ENCODE results near the gene OR51A2. TPM values are rescaled to one million over a fixed set of nuclear protein-coding genes. Genes with fewer than 3 reads are reported as not detected.
"Not testable (repeated sequence)": the region's sequence is repeated elsewhere in the genome, so short reads cannot be mapped to it uniquely, and the experiment has no call there.

OR51A2 gene, protein sequence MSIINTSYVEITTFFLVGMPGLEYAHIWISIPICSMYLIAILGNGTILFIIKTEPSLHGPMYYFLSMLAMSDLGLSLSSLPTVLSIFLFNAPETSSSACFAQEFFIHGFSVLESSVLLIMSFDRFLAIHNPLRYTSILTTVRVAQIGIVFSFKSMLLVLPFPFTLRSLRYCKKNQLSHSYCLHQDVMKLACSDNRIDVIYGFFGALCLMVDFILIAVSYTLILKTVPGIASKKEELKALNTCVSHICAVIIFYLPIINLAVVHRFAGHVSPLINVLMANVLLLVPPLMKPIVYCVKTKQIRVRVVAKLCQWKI
- total RNA-seq (2012; rRNA removed): not detected in 2 replicates

DNA sequence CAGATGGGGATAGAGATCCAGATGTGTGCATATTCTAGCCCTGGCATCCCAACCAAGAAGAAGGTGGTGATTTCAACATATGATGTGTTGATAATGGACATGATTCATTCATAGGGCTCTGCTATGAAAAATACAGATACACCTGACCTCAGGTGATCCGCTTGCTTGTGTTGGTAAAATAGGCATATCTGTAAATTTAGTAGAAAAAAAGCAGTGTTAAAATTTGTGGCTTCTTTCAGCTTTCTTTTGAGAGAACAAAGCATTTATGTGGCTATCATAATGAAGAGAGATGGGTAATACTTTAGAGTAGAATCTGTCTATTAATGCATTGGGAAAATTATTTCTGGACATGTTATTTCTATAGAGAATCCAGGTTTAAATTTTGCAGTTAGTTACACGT, at the start of gene OR51A2:
OR51A2 (minus strand) TSS at position 101 of the 400 bp plus-strand sequence; CDS start at position 101, 0 bp downstream.
- not testable (repeated sequence) for H3K9ac ChIP-seq (ENCODE audit: low read depth, low read length); H3K4me1 ChIP-seq (ENCODE audit: control insufficient read depth, insufficient read depth, low read length); H3K4me3 ChIP-seq (ENCODE audit: low read length); H3K4me2 ChIP-seq (ENCODE audit: low read length); H3K27me3 ChIP-seq (ENCODE audit: control insufficient read depth, insufficient read depth, low read length); H3K9me3 ChIP-seq (replicated peaks; ENCODE audit: low read length); H3K36me3 ChIP-seq (ENCODE audit: insufficient read depth, low read length)

DNA sequence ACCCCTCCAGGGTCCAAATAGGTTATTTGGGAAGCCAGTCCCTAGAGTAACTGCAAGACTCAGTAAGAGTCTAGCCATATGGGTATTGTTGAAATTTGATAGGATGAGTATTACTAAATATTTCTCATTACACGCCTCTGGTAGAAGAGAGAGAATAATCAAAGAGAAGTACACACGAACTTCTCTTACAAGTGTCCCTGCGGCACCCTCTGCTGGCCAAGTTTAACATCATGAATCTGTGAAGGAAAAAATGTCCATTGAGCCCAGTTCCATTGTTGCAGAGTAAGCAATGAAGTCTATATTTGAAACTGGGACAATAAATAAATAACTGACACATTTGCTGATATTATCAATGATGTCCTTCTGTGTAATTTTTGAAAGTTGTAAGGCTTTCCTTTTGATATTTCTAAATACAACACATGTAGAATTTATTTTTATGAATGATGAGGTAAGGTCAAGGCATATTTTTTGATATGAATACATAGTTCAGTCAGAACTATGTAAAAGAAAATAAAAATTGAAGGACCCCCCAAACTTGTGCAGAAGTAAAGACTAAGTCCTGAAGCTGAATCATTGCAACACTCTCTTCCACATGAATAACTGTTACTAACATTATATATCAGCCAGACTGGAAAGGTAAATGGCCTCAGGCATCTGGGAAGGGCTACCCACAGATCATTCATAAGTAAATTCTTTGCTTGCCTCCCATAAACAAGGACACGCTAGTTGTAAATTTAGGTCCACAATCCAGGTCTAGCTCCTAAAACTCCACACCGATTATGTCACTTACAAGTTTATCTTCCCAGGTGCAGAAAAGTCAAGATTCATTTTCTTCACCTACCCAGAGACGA, 49.1 kb upstream of the OR51A2 start:
- Histone ChIP-seq H3K4me2 (ENCODE audit: low read length) (no peak overlapping the region), H3K27me3 (ENCODE audit: control insufficient read depth, insufficient read depth, low read length) (peaks cover 11% of the 10 kb centered on the region), H3K9me3 (replicated peaks; ENCODE audit: low read length) (no peaks in the 10 kb centered on the region), H3K4me3 (ENCODE audit: low read length) (no peak overlapping the region), H3K36me3 (ENCODE audit: insufficient read depth, low read length) (no peaks in the 10 kb centered on the region), H3K4me1 (ENCODE audit: control insufficient read depth, insufficient read depth, low read length) (no peaks in the 10 kb centered on the region), H3K9ac (ENCODE audit: low read depth, low read length) (no peak overlapping the region)

DNA sequence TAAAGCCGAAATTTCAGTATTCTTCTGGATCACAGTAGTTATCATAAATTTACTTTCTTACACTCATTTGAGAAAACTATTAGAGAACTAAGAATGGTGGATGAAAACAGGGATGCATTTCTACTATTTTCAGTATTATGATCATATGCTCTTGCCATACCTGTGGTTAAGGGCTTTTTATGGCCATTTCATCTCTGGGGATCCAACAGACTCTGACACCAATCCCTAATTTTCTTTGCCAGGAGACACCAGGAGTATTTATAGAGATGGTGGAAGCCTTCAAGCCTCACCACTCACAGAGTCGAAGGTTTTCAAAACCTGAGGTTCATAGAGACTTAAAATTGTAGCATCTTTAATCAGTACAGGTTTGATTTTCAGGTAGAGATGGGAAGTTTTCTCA, 39.0 kb upstream of the OR51A2 start, which contains the start of gene OR51L1:
OR51L1 (plus strand) TSS at position 301 of the 400 bp plus-strand sequence. CDS start 4,132 bp downstream, outside the sequence.
- Histone ChIP-seq H3K4me2 (ENCODE audit: low read length) (no peak within 1 kb of the TSS), H3K9ac (ENCODE audit: low read depth, low read length) (no peak within 1 kb of the TSS), H3K9me3 (replicated peaks; ENCODE audit: low read length) (no peaks in the 10 kb centered on the region), H3K4me1 (ENCODE audit: control insufficient read depth, insufficient read depth, low read length) (no peaks in the 10 kb centered on the region), H3K4me3 (ENCODE audit: low read length) (no peak within 1 kb of the TSS), H3K27me3 (ENCODE audit: control insufficient read depth, insufficient read depth, low read length) (peaks cover 7% of the 10 kb centered on the region), H3K36me3 (ENCODE audit: insufficient read depth, low read length) (no peaks in the 10 kb centered on the region)

DNA sequence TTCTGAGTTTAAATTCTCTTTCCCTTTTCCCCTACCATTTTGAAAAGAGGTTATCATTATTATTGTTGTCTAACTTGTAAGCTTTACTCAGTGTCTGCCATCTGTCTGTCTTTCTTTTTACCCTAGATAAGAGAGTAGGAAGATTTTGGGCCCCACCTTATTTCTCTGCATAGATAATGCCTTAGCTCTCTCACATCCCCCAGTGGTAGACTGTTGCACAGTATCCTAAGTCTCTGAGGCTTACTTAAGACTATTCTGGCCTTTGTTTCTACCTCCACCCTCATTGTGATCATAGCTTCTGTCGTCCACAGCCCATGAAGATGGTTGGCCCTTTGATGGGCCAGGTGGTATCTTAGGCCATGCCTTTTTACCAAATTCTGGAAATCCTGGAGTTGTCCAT, 35.5 kb upstream of the OR51A2 start:
- H3K9me3 ChIP-seq (replicated peaks; ENCODE audit: low read length): no peaks in the 10 kb centered on the region
- no peaks in the 10 kb centered on the region for H3K4me1 ChIP-seq (ENCODE audit: control insufficient read depth, insufficient read depth, low read length)
- no peak overlapping the region for H3K4me2 ChIP-seq (ENCODE audit: low read length)
- H3K4me3 ChIP-seq (ENCODE audit: low read length): no peak overlapping the region
- peaks cover 7% of the 10 kb centered on the region for H3K27me3 ChIP-seq (ENCODE audit: control insufficient read depth, insufficient read depth, low read length)
- H3K36me3 ChIP-seq (ENCODE audit: insufficient read depth, low read length): no peaks in the 10 kb centered on the region
- H3K9ac ChIP-seq (ENCODE audit: low read depth, low read length): no peak overlapping the region

DNA sequence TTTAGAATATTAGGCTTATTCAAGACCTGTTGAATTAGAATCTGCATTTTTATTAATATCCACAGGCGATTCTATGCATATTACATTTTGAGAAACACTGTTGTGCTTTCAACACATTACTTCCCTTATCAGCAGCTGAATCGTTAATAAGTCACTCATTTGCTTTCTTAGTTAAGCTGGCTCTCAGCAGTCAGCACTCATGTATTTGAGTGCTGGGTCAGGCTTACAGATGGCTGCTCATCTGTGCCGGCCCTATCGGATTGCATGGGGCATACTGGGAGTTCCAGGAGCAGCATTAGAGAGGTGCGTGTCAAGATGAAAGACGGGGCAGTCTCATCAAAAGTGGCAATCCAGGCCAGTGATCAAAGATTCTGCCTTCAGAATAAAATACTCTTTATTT, 28.3 kb upstream of the OR51A2 start:
- Histone ChIP-seq H3K9ac (ENCODE audit: low read depth, low read length) (no peak overlapping the region), H3K27me3 (ENCODE audit: control insufficient read depth, insufficient read depth, low read length) (no peaks in the 10 kb centered on the region), H3K36me3 (ENCODE audit: insufficient read depth, low read length) (no peaks in the 10 kb centered on the region), H3K9me3 (replicated peaks; ENCODE audit: low read length) (no peaks in the 10 kb centered on the region), H3K4me2 (ENCODE audit: low read length) (no peak overlapping the region), H3K4me3 (ENCODE audit: low read length) (no peak overlapping the region), H3K4me1 (ENCODE audit: control insufficient read depth, insufficient read depth, low read length) (no peaks in the 10 kb centered on the region)

DNA sequence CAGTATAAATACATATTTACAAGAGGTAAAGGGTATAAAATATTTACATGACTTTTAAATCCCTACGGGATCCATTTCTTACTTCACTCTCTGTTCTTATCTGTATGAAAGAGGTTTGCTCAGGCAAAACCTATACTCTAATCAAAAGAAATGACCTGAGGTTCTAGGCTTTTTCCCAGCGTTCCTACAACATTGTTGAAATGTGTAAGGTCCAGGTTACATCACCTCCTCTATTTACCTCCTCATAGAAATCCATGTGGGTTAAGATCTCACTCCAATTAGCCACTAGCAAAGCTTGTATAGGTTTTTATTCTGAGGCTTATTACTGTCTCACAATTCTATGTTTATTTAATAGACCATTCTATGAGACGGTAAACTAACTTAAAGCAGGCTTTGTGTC, 27.2 kb upstream of the OR51A2 start:
- no peaks in the 10 kb centered on the region for H3K36me3 ChIP-seq (ENCODE audit: insufficient read depth, low read length)
- H3K4me1 ChIP-seq (ENCODE audit: control insufficient read depth, insufficient read depth, low read length): no peaks in the 10 kb centered on the region
- H3K4me3 ChIP-seq (ENCODE audit: low read length): no peak overlapping the region
- no peak overlapping the region for H3K9ac ChIP-seq (ENCODE audit: low read depth, low read length)
- no peaks in the 10 kb centered on the region for H3K9me3 ChIP-seq (replicated peaks; ENCODE audit: low read length)
- no peaks in the 10 kb centered on the region for H3K27me3 ChIP-seq (ENCODE audit: control insufficient read depth, insufficient read depth, low read length)
- H3K4me2 ChIP-seq (ENCODE audit: low read length): no peak overlapping the region

DNA sequence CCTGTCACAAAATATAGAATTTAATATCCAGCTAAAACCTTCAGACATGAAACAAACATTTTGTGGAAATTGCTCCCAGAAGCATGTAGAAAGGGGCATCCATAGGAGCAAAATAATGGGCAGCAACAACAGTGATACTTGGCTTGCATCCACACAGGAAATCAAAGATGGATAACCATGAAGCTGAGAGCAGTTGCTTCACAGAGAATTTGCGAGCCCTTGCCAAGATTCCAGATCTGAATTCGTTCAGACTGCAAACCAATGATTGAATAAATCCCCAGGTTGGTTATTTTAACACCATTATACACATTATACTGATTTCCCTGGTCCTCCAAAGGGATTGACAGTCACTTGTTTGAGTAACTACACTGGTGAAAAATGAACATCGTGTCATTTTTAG, 23.5 kb upstream of the OR51A2 start:
- H3K4me1 ChIP-seq (ENCODE audit: control insufficient read depth, insufficient read depth, low read length): no peaks in the 10 kb centered on the region
- no peak overlapping the region for H3K9ac ChIP-seq (ENCODE audit: low read depth, low read length)
- H3K27me3 ChIP-seq (ENCODE audit: control insufficient read depth, insufficient read depth, low read length): no peaks in the 10 kb centered on the region
- H3K4me3 ChIP-seq (ENCODE audit: low read length): no peak overlapping the region
- H3K4me2 ChIP-seq (ENCODE audit: low read length): no peak overlapping the region
- no peaks in the 10 kb centered on the region for H3K36me3 ChIP-seq (ENCODE audit: insufficient read depth, low read length)
- no peaks in the 10 kb centered on the region for H3K9me3 ChIP-seq (replicated peaks; ENCODE audit: low read length)

DNA sequence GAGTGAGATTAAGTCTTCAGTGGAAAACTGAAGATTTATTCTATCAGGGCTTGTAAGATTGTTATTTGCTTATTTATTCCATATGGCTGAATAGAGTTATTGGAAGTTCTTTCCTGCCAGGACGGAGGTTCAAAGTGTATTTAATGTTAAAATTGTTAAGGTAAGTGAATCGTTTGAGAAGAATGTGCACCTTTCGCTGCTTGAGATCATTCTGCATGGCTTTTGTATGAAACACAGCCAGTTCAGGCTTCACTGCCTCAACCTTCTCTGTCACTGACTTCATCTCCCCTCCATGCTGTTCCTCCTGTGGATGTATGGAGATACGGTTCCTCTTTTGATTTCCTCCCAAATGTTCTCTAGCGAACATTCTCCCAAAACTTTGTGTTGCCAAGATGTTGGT, 19.9 kb upstream of the OR51A2 start:
- Histone ChIP-seq H3K36me3 (ENCODE audit: insufficient read depth, low read length) (no peaks in the 10 kb centered on the region), H3K4me3 (ENCODE audit: low read length) (no peak overlapping the region), H3K9ac (ENCODE audit: low read depth, low read length) (no peak overlapping the region)

DNA sequence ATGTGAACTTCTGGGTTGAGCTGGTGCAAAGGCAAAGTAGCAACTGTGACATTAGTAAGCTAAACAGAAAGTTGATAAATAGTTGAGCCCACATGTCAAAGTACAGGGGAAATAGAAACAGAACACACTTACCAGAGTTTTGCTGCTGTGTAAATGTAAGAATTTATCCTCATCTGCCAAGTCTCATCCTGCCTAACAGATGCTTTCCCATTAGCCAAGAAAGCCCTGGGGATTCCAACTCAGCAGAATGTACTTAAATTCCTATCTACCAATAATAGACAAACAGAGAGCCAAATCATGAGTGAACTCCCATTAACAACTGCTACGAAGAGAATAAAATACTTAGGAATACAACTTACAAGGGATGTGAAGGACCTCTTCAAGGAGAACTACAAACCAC, 7.3 kb upstream of the OR51A2 start:
- H3K4me1 ChIP-seq (ENCODE audit: control insufficient read depth, insufficient read depth, low read length): no peaks in the 10 kb centered on the region
- no peak overlapping the region for H3K4me3 ChIP-seq (ENCODE audit: low read length)
- no peaks in the 10 kb centered on the region for H3K9me3 ChIP-seq (replicated peaks; ENCODE audit: low read length)
- peaks cover 3% of the 10 kb centered on the region for H3K27me3 ChIP-seq (ENCODE audit: control insufficient read depth, insufficient read depth, low read length)
- H3K9ac ChIP-seq (ENCODE audit: low read depth, low read length): no peak overlapping the region
- H3K36me3 ChIP-seq (ENCODE audit: insufficient read depth, low read length): no peaks in the 10 kb centered on the region
- H3K4me2 ChIP-seq (ENCODE audit: low read length): no peak overlapping the region

More for the DNA sequence above, 19.9 kb upstream of the OR51A2 start:
- H3K27me3 ChIP-seq (ENCODE audit: control insufficient read depth, insufficient read depth, low read length): no peaks in the 10 kb centered on the region
- no peaks in the 10 kb centered on the region for H3K4me1 ChIP-seq (ENCODE audit: control insufficient read depth, insufficient read depth, low read length)
- H3K4me2 ChIP-seq (ENCODE audit: low read length): no peak overlapping the region
- no peaks in the 10 kb centered on the region for H3K9me3 ChIP-seq (replicated peaks; ENCODE audit: low read length)

DNA sequence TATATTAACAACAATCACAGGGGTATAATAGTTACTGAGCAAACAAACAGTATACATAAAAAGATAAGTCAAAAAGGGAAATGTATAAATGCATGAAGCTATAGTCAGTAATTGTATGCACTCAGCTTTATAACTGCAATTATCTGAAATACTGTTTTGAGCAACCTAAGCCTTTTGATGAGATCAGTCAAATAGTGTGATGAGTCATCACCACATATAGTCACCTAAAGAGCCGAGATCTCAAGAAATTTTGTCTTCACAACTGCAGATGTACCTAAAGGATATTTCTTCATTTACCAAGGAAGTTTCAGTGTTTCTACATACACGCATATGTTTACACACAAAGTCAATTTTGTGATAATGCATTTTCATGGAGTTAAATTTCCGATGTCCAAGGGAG, 5.4 kb upstream of the OR51A2 start:
- Histone ChIP-seq H3K27me3 (ENCODE audit: control insufficient read depth, insufficient read depth, low read length) (peaks cover 3% of the 10 kb centered on the region), H3K4me3 (ENCODE audit: low read length) (no peak overlapping the region), H3K36me3 (ENCODE audit: insufficient read depth, low read length) (no peaks in the 10 kb centered on the region), H3K4me1 (ENCODE audit: control insufficient read depth, insufficient read depth, low read length) (no peaks in the 10 kb centered on the region), H3K9me3 (replicated peaks; ENCODE audit: low read length) (no peaks in the 10 kb centered on the region), H3K4me2 (ENCODE audit: low read length) (no peak overlapping the region), H3K9ac (ENCODE audit: low read depth, low read length) (no peak overlapping the region)

DNA sequence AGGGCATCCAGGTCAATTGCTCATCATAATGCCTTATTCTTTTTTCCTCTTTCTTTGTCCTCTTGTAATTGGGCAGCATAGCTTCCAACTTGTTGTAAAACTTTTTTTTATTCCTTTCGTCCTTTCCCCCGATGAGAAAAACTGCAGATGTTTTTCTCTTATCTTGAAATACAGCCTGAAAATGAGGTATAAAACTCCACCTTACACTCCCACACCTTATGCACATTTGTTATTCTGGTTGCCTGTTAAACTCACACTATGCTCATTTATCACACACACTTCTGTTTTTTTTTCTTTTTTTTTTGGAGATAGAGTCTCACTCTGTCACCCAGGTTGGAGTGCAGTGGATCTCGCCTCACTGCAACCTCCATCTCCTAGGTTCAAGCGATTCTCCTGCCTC, 1.9 kb upstream of the OR51A2 start:
- Histone ChIP-seq H3K9me3 (replicated peaks; ENCODE audit: low read length) (no peaks in the 10 kb centered on the region), H3K4me1 (ENCODE audit: control insufficient read depth, insufficient read depth, low read length) (no peaks in the 10 kb centered on the region), H3K27me3 (ENCODE audit: control insufficient read depth, insufficient read depth, low read length) (peaks cover under 1% of the 10 kb centered on the region), H3K4me3 (ENCODE audit: low read length) (no peak overlapping the region), H3K9ac (ENCODE audit: low read depth, low read length) (no peak overlapping the region), H3K36me3 (ENCODE audit: insufficient read depth, low read length) (no peaks in the 10 kb centered on the region), H3K4me2 (ENCODE audit: low read length) (no peak overlapping the region)
